KMS-11 (cell line): Measurements from ENCODE around the gene PMEPA1.
A peak's percentile ranks its signal among the peaks of the same experiment; 100 is the strongest.

Source experiments
- H2AFZ ChIP-seq: fragments of 200-600 bp; sonication (generic); 2 replicates; pipeline ENCODE4 v1.6.1; 2016; ENCODE audit warnings: antibody characterized with exemption, mixed run types, low read depth
- H3K27ac ChIP-seq: fragments of 200-600 bp; sonication (generic); 2 replicates; pipeline ENCODE4 v1.6.1; 2016; ENCODE audit warnings: mild to moderate bottlenecking, mixed run types
- H3K27me3 ChIP-seq: fragments of 200-600 bp; sonication (generic); 2 replicates; pipeline ENCODE4 v1.6.1; 2017; ENCODE audit warnings: mild to moderate bottlenecking, low read depth, mixed run types, moderate library complexity; ENCODE audit not compliant: insufficient read depth
- H3K36me3 ChIP-seq: fragments of 200-600 bp; sonication (generic); 2 replicates; pipeline ENCODE4 v1.6.1; 2017; ENCODE audit warnings: mild to moderate bottlenecking, mixed run types; ENCODE audit not compliant: insufficient read depth
- H3K4me1 ChIP-seq: fragments of 200-600 bp; sonication (generic); 2 replicates; pipeline ENCODE4 v1.6.1; 2016; ENCODE audit warnings: mild to moderate bottlenecking, low read depth, mixed run types; ENCODE audit not compliant: poor library complexity, severe bottlenecking
- H3K4me2 ChIP-seq: fragments of 200-600 bp; sonication (generic); 2 replicates; pipeline ENCODE4 v1.7.0; 2016; ENCODE audit warnings: mild to moderate bottlenecking, mixed run types
- H3K4me3 ChIP-seq: fragments of 200-600 bp; sonication (generic); IDR thresholded peaks from 2 replicates; pipeline ENCODE4 v1.6.1; 2017; ENCODE audit warnings: low read depth, low read length, mixed read lengths; ENCODE audit not compliant: insufficient read depth
- H3K79me2 ChIP-seq: fragments of 200-600 bp; sonication (generic); 2 replicates; pipeline ENCODE4 v1.6.1; 2016; ENCODE audit warnings: low read depth, mixed run types; ENCODE audit not compliant: insufficient read depth
- H3K9ac ChIP-seq: fragments of 200-600 bp; sonication (generic); 2 replicates; pipeline ENCODE4 v1.6.1; 2016; ENCODE audit warnings: mild to moderate bottlenecking, mixed run types
- H4K20me1 ChIP-seq: fragments of 200-600 bp; sonication (generic); 2 replicates; pipeline ENCODE4 v1.6.1; 2016; ENCODE audit warnings: mild to moderate bottlenecking, mixed run types; ENCODE audit not compliant: insufficient read depth
- CTCF ChIP-seq: fragments of 200-600 bp; sonication (generic); conservative IDR thresholded peaks from 2 replicates; pipeline ENCODE4 v1.6.1; 2017; ENCODE audit warnings: low read depth, mild to moderate bottlenecking, antibody characterized with exemption, low read length, moderate library complexity, mixed read lengths

Gene PMEPA1

GRCh38 chr20:57711826-57712225 lies 2.0 kb upstream of the PMEPA1 start:
- Histone ChIP-seq H3K27me3 (no peaks in the 10 kb centered on the region), H3K4me2 (no peak overlapping the region)

GRCh38 chr20:57711311-57711712 lies 1.5 kb upstream of the PMEPA1 start:
- no peaks in the 10 kb centered on the region for H4K20me1 ChIP-seq
- H3K79me2 ChIP-seq, result peaks cover 6% of the 10 kb centered on the region; the same call in 1 of the 2 replicates
- H3K27ac ChIP-seq, result no peak overlapping the region
- peak overlapping the region; percentile 85 for H3K4me2 ChIP-seq
- H3K27me3 ChIP-seq, result no peaks in the 10 kb centered on the region
- H3K9ac ChIP-seq, result no peak overlapping the region
- peaks cover 14% of the 10 kb centered on the region for H3K4me1 ChIP-seq
- no peaks in the 10 kb centered on the region for H3K36me3 ChIP-seq
- no peak overlapping the region for H2AFZ ChIP-seq
- H3K4me3 ChIP-seq, result no peak overlapping the region
- no peak for TF ChIP-seq CTCF

More at GRCh38 chr20:57711826-57712225, 2.0 kb upstream of the PMEPA1 start:
- Histone ChIP-seq H2AFZ (no peak overlapping the region), H3K4me3 (no peak overlapping the region), H3K36me3 (no peaks in the 10 kb centered on the region), H3K9ac (no peak overlapping the region), H3K79me2 (peaks cover 6% of the 10 kb centered on the region; the same call in 1 of the 2 replicates), H3K4me1 (peaks cover 14% of the 10 kb centered on the region), H4K20me1 (no peaks in the 10 kb centered on the region), H3K27ac (no peak overlapping the region)
- no peak for TF ChIP-seq CTCF

GRCh38 chr20:57710841-57711240 lies 1.0 kb upstream of the PMEPA1 start:
- peaks cover 14% of the 10 kb centered on the region for H3K4me1 ChIP-seq
- no peak for TF ChIP-seq CTCF
- H4K20me1 ChIP-seq, result no peaks in the 10 kb centered on the region
- no peak overlapping the region for H3K27ac ChIP-seq
- H3K4me3 ChIP-seq, result no peak overlapping the region
- H2AFZ ChIP-seq, result peak overlapping the region; percentile 93
- no peaks in the 10 kb centered on the region for H3K36me3 ChIP-seq
- peak overlapping the region; percentile 85 for H3K4me2 ChIP-seq
- peak overlapping the region; percentile 73; the same call in 1 of the 2 replicates for H3K9ac ChIP-seq
- H3K79me2 ChIP-seq, result peaks cover 6% of the 10 kb centered on the region; the same call in 1 of the 2 replicates
- no peaks in the 10 kb centered on the region for H3K27me3 ChIP-seq

GRCh38 chr20:57708694-57709673 lies 831 bp downstream of the PMEPA1 start:
- Histone ChIP-seq H3K27me3 (no peaks in the 10 kb centered on the region), H3K4me2 (peak overlapping the region; percentile 83), H3K79me2 (peaks cover 6% of the 10 kb centered on the region; the same call in 1 of the 2 replicates), H3K4me3 (no peak overlapping the region), H3K4me1 (peaks cover 14% of the 10 kb centered on the region), H3K27ac (no peak overlapping the region), H2AFZ (no peak overlapping the region), H3K36me3 (no peaks in the 10 kb centered on the region), H4K20me1 (no peaks in the 10 kb centered on the region), H3K9ac (peak overlapping the region; percentile 41; the same call in 1 of the 2 replicates)
- TF ChIP-seq CTCF, result no peak
